CD4-positive, alpha-beta T cell treated with Interleukin-17A for 1 hour (primary cell): Measurements from ENCODE around the gene DESI1.
"Not testable (repeated sequence)": the region's sequence is repeated elsewhere in the genome, so short reads cannot be mapped to it uniquely, and the experiment has no call there.

Experiments
- DNase-seq: peaks from one replicate; pipeline ENCODE4 v3.0.0-alpha.2; 2020

DESI1 gene

DNA sequence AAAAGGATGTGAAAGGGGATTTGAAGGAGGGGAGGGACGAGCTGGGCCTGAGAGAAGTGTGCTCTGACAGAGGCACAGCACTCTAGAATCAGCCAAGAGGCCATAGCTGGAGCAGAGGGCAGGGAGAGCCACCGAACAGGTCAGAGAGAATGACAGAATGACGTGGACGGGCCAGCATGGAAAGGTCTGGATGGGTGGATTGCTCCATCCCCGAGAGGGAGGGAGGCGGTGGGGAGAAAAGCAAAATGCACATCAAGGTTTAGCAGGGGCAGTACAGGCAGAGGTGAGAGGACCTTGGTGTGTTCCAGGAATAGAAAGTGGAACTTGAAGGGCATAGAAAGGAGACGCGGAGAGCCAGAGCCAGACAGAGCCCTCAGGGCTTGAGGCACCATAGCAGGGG, 38.1 kb downstream of the DESI1 start:
- no peak for DNase-seq

DNA sequence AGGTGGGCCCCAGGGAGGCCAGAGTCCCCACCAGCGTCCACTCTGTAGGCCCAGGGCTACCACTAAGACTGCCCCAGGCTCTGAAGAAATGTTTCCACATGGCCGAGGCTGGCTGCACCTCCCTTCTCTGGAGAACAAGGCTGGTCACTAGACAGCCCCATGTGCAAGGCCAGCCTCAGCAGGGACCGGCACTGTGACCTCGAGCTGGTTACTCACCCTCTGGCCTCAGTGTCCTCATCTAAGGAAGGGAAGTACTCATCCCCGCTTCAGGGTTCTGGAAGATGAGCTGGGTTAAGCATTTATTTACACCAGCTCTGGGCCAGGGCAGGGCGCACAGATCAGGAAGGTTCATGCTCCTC, 40.9 kb downstream of the DESI1 start:
- DNase-seq, result no peak

DNA sequence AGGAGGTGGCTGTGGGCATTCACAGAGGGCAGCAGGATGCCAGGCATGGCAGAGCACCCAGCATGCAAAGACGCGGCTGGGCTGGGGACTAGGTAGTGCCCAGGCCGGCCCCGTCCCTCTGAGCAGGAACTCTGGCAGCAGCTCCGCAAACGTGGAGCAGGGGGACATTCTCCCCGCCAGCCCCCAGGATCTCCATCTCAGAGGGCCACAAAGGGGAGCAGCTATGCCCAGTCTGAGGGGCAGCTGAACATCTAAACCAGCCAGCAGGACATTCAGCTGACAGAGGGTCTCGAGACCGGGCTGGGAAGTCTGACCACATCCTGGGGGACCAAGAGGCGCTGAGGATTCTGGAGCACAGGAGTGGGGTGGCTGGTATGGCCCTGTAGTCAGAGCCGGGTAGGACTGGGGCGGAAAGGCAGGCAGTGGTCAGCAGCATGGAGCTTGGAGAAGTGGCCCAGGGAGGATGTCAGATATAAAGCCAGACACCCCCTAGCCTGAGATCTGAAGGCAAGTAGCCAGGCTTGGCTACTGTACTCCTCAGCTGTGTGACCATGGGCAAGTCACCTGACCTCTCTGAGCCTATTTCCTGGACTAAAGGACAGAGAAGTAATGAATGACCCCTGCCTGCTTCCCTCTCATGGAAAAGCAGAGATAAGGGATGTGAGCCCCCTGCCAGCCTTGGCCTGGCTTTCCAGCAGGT, 41.4 kb downstream of the DESI1 start:
- DNase-seq, result no peak

DNA sequence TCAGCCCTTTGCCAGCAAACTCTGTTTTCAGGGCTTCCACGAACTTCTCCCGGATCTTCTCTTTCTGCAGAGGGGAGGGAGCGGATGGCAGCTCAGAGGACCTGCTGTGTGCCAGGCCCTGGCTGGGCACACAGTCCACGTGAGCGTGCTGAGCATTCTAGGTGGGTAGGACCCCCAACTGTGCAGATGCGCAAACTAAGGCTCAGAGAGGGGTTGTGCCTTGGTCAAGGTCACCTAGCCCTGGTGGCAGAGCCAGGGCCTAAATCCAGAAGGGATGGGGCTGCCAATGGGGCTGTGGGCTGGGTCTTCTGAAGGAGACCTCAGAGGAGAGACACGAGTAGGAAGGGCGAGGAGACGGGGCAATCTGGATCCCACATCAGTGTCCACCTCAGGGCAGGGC, 42.0 kb downstream of the DESI1 start:
- DNase-seq, result no peak

DNA sequence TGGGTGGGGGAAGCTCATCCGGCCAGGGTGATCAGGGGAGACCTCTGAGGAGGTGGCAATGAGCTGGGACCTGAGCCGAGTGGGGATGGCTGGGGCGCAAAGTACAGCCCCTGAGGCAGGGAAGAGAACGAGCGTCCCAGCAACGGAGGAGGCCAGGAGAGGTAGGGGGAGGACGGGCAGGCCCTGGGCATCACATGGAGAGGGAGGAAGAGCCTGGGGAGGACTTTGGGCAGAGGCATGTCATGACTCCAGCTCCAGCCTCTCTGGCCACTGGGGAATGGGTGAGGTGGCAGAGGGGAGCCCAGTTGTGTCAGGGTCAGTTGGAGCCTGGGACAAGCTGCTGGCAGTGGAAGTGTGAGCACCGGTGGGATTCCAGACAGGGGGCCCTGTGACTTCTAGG, 42.7 kb downstream of the DESI1 start:
- no peak for DNase-seq

DNA sequence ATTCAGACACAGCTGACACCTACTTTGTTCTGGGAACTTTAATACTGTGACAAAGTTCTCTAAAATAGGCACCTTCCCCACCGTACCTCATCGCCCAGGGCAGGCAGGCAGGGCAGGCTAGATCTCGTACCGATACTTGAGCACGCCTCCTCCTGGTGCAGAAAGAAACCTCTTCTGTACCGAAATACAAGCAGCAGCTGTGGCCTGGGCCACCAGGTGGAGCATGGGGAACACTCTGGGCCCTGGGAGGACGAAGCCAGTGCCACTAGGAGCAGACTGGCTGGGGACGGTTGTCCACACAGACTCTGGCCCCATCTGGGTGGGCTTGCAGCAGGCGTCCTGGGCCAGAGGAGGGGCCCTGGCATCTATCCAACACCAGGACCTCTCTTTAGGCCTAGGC, 44.0 kb downstream of the DESI1 start:
- peak; percentile 40 for DNase-seq

DNA sequence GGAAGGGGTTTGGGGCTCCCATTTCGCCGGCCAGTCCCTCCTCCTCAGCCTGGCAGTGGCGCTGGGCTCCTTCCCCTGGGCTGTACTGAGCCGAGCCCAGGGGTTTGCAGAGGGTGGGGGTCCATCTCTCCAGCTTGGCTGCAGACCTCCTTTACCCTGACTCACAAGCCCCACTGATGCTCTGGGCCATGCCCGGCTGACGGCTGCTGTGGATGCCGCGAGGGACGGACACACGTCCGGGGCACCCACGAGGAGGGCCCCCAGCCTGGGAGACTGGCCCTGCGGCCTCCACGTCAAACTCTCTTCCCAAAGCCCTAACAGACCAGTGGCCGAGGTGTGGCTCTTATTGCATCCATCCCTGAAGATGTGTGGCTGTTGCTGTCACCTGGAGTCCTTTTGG, 45.3 kb downstream of the DESI1 start:
- no peak for DNase-seq

DNA sequence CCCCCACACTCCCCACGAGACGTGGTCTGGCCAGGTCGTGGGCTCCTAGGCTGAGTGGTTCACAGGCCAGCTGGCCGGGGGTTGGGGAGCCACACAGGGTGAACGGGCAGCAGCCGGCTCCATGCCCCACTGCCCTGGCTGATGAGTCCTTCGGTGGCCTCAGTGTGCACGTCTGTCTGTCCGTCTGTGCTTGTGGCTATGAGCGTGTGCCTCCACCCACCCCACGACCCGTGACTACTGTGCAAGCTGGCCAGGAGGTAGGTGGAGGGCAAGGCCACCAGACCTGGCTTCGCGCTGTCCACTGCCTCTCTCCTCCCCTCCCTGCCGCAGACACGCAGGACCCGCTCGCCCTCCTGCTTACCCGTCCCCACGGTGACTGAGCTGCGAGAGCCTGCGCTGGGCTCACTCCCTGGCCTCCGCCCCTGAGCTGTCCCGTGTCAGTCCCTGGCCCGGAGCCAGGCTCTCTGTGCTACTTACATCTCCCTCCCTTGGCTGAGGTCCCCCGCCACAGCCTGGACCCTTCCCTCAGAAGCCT, 45.9 kb downstream of the DESI1 start:
- DNase-seq, result no peak

DNA sequence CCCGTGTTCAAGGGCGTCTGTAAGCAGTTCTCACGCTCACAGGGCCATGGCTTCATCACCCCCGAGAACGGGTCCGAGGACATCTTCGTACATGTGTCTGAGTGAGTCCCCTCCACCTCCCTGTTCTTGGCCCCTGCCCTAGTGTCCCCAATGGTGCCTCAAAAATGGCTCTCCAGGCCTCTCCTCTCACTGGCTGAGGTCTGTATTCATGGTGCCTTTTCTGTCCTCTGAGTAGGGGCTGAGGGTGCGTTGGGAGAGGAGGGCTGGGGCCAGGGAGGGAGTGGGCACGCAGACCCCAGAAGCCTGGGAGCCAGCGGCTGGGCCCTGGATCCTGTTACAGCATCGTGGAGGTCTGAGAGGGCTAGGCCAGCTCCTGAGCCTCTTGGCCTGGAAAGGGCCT, 47.2 kb downstream of the DESI1 start:
- no peak for DNase-seq

DNA sequence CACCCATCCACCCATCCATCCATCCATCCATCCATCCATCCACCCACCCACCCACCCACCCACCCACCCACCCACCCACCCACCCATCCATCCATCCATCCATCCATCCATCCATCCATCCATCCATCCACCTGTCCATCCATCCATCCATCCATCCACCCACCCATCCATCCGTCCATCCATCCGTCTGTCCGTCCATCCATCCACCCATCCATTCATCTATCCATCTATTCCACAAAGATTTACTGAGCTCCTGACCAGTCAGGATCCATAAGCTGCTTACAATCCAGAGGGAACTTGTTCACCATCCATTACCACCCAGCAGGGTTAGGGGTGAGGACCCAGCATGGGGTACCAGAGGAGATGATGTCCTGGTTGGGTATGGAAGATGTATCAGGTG, 48.5 kb downstream of the DESI1 start:
- DNase-seq, result not testable (repeated sequence)

DNA sequence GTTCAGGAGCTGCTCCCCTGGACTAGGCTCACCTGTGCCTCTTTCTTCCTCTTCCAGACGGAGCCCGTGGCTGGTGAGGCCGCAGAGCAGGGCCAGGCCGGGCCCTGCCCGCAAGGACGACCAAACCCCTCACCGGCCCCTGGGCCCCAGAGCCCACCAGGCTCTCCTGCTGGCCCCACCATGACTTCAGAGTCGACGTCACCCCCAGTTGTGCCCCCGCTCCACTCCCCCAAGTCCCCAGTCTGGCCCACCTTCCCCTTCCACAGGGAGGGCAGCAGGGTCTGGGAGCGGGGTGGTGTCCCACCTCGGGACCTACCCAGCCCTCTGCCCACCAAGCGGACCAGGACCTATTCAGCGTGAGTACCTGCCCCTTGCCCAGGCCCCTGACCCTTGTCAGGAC, 49.1 kb downstream of the DESI1 start:
- no peak for DNase-seq

DNA sequence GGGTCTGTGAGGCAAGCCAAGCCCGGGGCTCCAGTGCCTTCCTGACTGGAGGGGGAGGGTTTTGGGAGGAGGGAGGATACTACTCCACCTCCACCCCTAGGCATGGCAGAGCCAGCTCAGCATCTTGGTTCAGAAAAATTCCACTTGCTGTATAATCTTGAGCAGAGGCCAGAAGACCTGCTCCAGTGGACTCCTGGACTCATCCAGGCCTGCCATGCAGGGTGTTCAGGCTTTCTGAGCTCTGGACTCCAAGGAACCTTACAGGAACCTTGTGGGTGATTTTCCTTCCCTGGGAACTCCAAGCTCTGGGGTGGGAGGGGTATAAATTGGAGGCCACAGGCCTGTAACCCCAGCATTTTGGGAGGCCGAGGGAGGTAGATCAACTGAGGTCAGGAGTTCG, 50.6 kb downstream of the DESI1 start:
- no peak for DNase-seq

DNA sequence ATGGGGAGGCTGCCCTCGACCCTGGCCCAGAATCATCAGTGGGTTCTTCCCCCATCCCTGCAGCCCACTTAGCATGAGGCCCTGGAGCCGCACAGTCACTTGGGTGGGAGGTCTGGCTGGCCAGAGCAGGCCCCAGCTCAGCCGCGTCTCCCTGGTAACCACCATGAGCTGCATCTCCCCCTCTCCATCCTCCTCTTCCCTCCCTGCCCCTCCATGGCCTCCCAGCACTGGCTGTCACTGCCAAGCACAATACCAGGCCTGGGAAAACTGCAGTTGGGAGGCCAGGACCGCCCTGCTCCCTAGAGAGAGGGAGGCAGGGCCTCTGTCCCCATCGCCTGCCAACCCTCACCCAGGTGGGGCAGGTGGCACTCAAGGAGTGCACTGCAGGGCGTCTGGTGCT, 52.0 kb downstream of the DESI1 start:
- DNase-seq, result no peak

DNA sequence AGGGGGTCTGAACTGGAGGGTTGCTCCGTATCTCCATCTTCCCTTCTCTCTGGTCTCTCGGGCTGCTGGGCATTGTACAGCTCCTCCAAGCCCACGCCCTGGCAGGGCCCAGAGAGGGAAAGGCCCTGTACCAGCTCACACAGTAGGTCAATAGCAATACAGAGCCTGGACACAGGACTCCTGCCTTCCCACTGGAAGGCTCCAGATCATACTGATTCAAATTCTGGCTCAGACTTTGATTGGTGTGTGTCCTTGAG, 53.4 kb downstream of the DESI1 start:
- DNase-seq, result no peak

DNA sequence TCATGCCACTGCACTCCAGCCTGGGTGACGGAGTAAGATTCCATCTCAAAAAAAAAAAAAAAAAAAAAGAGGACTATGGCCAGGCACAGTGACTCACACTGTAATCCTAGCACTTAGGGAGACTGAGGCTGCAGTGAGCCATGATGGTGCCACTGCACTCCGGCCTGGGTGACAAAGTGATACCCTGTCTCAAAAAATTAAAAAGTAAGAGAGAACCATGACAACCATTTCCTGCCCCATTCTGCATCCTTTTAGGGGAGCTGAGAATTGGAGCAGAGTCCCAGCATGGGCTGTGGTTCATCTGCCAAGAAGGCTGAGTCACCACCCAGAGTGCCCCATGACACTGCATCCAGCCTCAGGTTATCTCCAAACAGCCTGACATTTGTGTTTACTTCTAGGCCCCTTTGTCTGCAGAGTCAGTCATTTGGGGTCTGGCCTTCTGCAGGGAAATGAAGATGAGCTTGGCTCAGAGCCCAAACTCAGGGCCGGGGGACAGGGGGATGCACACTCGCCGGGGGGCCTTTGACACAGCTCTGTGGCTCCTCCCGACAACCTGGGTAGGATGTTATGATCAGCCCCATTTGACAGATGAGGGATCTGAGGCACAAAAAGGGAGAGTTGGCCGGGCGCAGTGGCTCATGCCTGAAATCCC, 55.3 kb downstream of the DESI1 start:
- DNase-seq, result no peak

DNA sequence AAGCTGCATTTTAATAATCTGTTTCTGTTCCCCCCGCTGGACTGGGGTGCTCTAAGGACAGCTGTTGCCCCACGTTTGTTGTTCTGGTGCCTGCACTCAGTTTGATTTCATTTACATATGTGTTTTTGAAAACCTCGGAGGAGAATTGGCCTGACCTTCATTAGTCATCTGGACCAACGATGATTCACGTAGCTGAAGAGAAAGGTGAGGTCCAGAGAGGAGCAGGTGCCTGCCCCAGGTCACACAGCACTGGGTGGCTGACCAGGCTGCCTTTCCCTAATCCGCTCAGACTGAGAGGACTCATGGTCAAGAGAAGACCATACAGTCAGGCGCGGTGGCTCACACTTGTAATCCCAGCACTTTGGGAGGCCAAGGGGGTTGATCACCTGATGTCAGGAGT, 56.3 kb downstream of the DESI1 start:
- no peak for DNase-seq

DNA sequence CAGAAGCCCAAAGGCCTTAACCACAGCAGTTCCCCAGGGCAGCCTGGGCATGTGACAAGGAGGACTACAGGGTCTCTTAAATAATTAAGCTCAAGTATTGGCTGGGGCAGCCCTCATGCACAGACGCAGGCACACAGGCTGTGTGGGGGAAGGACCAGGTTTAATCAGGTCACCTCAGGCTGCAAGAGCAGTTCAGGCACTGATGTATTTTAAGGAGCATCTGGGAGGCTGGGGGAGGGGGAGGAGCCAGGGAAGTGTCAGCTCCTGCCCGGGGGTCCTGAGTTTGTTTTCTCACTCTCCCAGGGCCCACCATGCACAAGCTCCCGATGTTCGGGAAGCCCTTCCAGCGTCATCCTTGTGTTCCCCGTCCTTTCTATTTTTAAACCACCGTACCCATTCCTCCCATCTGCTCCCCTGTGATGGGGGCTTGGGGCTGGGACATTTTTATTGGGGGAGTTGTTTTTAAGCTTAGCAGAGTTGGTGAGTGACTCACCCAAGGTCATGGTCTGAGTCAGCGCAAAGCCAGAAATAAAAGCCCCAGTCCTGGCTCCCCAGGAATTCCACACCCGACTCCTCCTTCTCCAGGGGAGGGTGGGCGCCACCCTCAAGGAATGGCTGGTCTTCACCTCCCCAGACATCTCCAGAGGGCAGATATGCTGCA, 57.7 kb downstream of the DESI1 start:
- DNase-seq, result no peak

DNA sequence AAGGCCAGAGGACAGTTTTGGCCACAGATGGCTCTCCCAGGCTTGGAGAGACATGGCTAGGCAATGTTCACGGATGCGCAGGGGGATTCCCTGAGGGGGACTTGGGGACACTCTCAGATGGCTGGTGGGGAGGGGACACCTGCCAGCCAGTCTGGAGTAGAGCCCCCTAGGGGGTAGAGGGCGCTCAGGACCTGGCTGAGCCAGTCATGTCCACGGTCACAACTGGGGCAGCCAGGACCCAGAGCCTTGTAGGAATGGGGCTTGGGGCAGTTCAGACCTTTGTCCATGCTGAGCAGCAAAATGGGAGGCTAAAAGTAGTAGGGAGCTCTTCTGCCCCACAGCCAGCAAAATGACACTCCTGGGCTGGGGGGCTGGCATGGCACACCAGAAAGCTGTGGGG, 58.4 kb downstream of the DESI1 start:
- DNase-seq, result no peak

DNA sequence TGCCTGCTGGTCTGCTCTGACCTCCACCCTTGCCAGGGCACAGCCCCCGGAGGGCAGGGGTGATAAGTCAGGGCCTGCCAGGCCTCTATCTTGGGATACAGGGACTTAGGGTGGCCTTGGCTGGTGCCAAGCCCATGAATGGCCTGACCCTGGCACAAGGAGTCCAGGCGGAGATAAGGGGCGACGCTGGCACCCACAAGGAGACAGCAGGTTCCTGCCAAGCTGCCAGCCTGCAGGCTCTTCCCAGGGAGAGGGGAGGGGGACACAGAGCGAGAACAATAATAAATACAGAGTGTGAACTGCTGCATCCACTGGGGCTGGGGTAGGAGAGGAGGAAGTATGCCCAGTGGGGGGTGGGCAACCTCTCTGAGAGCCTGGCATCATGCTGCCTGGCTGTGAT, 59.1 kb downstream of the DESI1 start:
- DNase-seq, result no peak

DNA sequence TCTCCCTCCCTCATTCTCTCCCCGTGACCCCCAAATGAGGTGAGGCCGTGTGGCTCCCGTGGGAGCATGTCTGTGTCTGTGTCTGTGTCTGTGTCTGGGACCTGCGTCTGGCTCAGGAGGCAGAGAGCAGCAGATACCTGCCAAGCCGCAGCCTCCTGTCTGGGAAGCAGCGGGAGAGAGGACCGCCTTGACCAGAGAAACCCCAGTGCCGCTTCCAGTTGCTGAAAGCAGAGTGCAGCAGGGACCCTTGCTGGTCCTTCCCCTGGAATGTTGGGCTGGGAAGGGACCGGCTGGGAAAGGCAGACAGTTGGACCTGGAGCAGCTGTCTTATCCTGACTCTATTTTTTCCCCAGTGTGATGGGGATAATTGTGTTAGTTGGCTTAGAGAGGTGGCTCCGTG, 59.5 kb downstream of the DESI1 start:
- no peak for DNase-seq

DNA sequence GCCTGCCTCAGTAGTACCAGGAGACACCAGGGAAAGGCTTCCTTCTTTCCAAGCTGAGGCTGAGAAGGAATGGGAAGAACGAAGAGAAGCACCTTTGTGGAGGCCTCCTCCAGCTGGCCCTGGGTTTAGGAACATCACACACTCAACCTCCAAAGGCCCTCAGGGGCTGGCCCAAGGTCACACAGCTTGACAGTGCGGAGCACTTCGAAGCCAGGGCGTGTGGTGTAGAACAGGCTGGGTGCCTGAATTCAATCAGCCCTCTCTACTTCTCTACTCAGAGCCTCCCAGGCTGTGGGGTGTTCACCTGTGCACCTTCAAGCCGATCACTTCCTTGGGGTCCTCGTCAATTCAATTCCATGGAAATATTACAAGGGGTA, 60.8 kb downstream of the DESI1 start:
- no peak for DNase-seq

DNA sequence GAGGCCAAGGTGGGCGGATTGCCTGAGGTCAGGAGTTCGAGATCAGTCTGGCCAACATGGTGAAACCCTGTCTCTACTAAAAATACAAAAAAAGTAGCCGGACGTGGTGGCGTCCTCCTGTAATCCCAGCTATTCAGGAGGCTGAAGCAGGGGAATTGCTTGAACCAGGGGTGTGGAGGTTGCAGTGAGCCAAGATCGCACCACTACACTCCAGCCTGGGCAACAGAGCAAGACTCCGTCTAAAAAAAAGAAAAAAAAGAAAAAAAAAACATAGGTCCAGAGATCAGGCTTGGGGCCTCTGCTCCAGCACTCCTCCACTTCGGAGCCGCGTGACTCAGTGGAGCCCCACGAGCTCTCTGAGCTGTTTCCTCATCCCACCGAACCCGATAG, 62.6 kb downstream of the DESI1 start:
- not testable (repeated sequence) for DNase-seq

DNA sequence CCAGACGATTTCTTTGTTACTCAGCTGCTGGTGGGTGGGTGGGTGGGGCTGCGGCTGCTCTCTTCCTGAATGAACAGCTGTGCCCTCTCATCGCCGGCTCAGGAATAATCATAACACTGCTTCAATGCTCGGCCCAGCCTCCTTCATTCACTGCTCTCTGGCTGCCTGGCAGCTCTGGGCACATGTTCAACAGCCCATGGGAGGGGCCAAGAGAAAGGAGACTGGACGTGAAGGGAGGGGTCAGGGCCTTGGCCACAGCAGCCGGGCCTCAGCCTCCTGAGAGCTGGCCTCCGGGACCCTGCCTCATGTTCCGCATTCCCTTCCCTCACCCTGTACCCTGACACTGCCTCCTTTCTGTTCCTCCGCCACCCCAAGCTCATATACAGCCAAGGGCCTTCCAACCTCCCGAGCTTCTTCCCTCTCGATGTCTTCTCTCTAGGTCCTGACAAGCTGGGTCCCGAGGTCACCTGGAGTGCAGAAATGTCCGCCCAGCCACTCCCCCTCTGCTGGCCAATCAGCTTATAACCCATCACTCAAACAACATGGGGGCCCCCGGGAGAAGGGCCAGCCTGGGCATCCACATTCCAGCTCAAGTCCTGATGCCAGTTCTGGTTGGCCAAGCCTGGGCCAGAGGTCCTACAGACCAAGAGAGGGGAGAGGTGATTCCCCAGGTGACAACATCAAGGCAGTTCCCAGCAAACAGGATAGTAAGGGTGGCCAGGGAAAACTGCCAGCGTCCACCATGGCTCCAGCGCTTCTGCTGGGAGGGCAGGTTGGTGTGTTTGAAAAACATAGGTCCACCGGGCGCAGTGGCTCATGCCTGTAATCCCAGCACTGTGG, 63.2 kb downstream of the DESI1 start:
- no peak for DNase-seq

DNA sequence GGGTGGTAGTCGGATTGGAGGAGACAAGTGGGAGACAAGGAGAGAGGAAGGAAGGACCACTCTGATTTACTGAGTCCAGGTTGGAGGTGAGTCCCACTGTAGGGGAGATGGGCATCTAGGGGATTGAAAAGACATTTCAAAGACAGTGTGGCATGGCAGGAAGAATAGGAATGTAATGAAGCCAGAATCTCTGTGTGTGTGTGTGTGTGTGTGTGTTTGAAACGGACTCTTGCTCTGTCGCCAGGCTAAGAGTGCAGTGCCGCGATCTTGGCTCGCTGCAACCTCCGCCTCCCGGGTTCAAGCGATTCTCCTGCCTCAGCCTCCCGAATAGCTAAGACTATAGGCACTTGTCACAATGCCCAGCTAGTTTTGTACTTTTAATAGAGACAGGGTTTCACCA, 64.3 kb downstream of the DESI1 start:
- no peak for DNase-seq
